Naive thymus-derived CD4-positive, alpha-beta T cell (primary cell): Measurements from ENCODE around the gene JAML. TPM values are rescaled to one million over a fixed set of nuclear protein-coding genes. Genes with fewer than 3 reads are reported as not detected.

ENCODE experiments used
- ATAC-seq: fragments of 150-1000 bp; cut with Tn5 transposase; 2 replicates; pipeline ENCODE4 v1.10.0; 2021; ENCODE audit warnings: mild to moderate bottlenecking, moderate library complexity
- CTCF ChIA-PET: fragments of 350-600 bp; sonication (Branson Sonifier 250); formaldehyde crosslinking; loops from one replicate; lab custom pipeline; 2021; ENCODE audit warnings: antibody characterized with exemption; lab: Charles Lee
- POLR2A ChIA-PET: fragments of 350-600 bp; sonication (Branson Sonifier 250); formaldehyde crosslinking; loops from one replicate; lab custom pipeline; 2021; ENCODE audit warnings: antibody characterized with exemption, inconsistent platforms; lab: Charles Lee
- DNase-seq, 9 donors: peaks; one replicate each; pipeline versions ENCODE4 v3.0.0 to v3.0.0-alpha.2; 2020 to 2022; ENCODE audit warnings: mixed read lengths in 1 of 9
- H3K27ac ChIP-seq: one replicate; pipeline ENCODE4 v1.7.0; 2013; ENCODE audit warnings: mild to moderate bottlenecking, low read depth, low read length, moderate library complexity
- H3K27me3 ChIP-seq, 2 donors: one replicate each; pipeline ENCODE4 v1.7.0; 2013; ENCODE audit warnings: low read length in 2 of 2, mild to moderate bottlenecking in 2 of 2, moderate library complexity in 2 of 2; ENCODE audit not compliant: control insufficient read depth in 2 of 2, insufficient read depth in 2 of 2
- H3K36me3 ChIP-seq, 3 experiments: 1 replicate in 2 of 3; 2 replicates in 1 of 3; pipeline ENCODE4 v1.7.0; 2013; ENCODE audit warnings: low read length in 3 of 3, mild to moderate bottlenecking in 3 of 3, moderate library complexity in 1 of 3; ENCODE audit not compliant: insufficient read depth in 3 of 3, control insufficient read depth in 2 of 3
- H3K4me1 ChIP-seq, 2 donors: one replicate each; pipeline ENCODE4 v1.7.0; 2013; ENCODE audit warnings: low read length in 2 of 2, mild to moderate bottlenecking in 2 of 2, moderate library complexity in 1 of 2; ENCODE audit not compliant: control insufficient read depth in 2 of 2, insufficient read depth in 2 of 2
- H3K4me3 ChIP-seq: 2 replicates; pipeline ENCODE4 v1.7.0; 2013; ENCODE audit warnings: mild to moderate bottlenecking, low read length
- H3K9me3 ChIP-seq, 3 experiments: 1 replicate in 2 of 3; 2 replicates in 1 of 3; pipeline ENCODE4 v1.7.0; 2013; ENCODE audit warnings: low read length in 3 of 3; ENCODE audit not compliant: control insufficient read depth in 2 of 3
- H3K27ac Mint-ChIP-seq, 9 donors: one replicate each; pipeline ENCODE4 v1.8.0; 2020 to 2022; ENCODE audit warnings: mixed read lengths in 9 of 9, mild to moderate bottlenecking in 8 of 9, moderate library complexity in 5 of 9, inconsistent platforms in 2 of 9
- H3K27me3 Mint-ChIP-seq, 5 donors: one replicate each; pipeline ENCODE4 v1.8.0; 2021 to 2022; ENCODE audit warnings: mixed read lengths in 5 of 5, mild to moderate bottlenecking in 1 of 5
- H3K36me3 Mint-ChIP-seq, 5 donors: one replicate each; pipeline ENCODE4 v1.8.0; 2020 to 2022; ENCODE audit warnings: mixed read lengths in 5 of 5, mild to moderate bottlenecking in 3 of 5, inconsistent platforms in 1 of 5
- H3K4me1 Mint-ChIP-seq, 7 donors: one replicate each; pipeline ENCODE4 v1.8.0; 2020 to 2022; ENCODE audit warnings: mixed read lengths in 7 of 7, mild to moderate bottlenecking in 3 of 7, inconsistent platforms in 1 of 7
- H3K4me3 Mint-ChIP-seq, 10 donors: one replicate each; pipeline ENCODE4 v1.8.0; 2020 to 2022; ENCODE audit warnings: mild to moderate bottlenecking in 10 of 10, mixed read lengths in 10 of 10, moderate library complexity in 6 of 10, inconsistent platforms in 2 of 10
- H3K9me3 Mint-ChIP-seq, 11 donors: one replicate each; pipeline ENCODE4 v1.8.0; 2020 to 2022; ENCODE audit warnings: mixed read lengths in 11 of 11, mild to moderate bottlenecking in 4 of 11, inconsistent platforms in 1 of 11, moderate library complexity in 1 of 11
- intact Hi-C, 2 donors: fragments of 100-400 bp; cut with micrococcal nuclease; formaldehyde crosslinking; loops; one replicate each; pipeline ENCODE4 v1.15.1; 2023
- polyA plus RNA-seq, 2 donors: library from polyadenylated mRNA; unstranded; fragments of 300-500 nt; fragmentation: Illumina TruSeq; gene quantifications; one replicate each; pipeline ENCODE4 v1.2.3, GENCODE V29; 2021
- total RNA-seq, 6 experiments: library from RNA in 5 of 6; stranded (reverse) in 5 of 6; gene quantifications; 1 replicate in 5 of 6; 2 replicates in 1 of 6; pipeline ENCODE4 v1.2.3 and lab custom pipeline; 2021 to 2026

JAML gene
- total and polyA plus RNA-seq, 7 experiments from 2014 or later: 64.3 to 195 (median 118) TPM

DNA sequence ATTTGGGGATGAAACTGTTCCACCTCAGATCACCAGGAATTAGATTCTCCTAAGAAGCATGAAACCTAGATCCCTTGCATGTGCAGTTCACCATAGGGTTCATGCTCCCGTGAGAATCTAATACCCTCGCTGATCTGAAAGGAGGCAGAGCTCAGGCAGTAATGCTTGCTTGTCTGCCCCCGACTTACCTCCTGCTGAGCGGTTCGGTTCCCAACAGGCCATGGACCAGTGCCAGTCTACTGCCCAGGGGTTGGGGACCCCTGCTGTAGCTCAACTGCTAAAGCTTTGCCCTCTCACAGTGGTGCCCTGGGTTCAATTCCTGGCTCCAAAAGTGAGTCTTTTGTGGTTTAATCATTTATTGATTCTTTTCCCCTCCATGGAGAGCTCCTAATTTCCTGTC is 3.4 kb downstream of the JAML start:
- ChIA-PET POLR2A (interaction anchor here (0.6 to 1.6 kb wide), 8 partner anchors 12 to 130 kb away, joined by 3 to 7 read pairs (median 5); partner anchors contain the start of gene MPZL3), CTCF (interaction anchor here (0.6 to 1.5 kb wide), 6 partner anchors 12 to 114 kb away, joined by 3 to 5 read pairs (median 4); no protein-coding TSS in a partner anchor)
- Mint-ChIP-seq H3K27ac (peak overlapping the region in 4 of 9 donors; percentile 79 to 95 (median 92)), H3K9me3 (no peaks in the 10 kb centered on the region), H3K36me3 (peaks cover 0 to 32% (median 8%) of the 10 kb centered on the region in 5 donors), H3K27me3 (no peaks in the 10 kb centered on the region), H3K4me3 (peak overlapping the region in 7 of 10 donors; percentile 42 to 90 (median 57)), H3K4me1 (peaks cover 61 to 97% (median 89%) of the 10 kb centered on the region in 7 donors)
- Histone ChIP-seq H3K4me3 (no peak overlapping the region), H3K9me3 (no peaks in the 10 kb centered on the region), H3K27ac (peak overlapping the region; percentile 78), H3K36me3 (no peaks in the 10 kb centered on the region), H3K4me1 (peaks cover 74 to 78% of the 10 kb centered on the region in 2 donors), H3K27me3 (no peaks in the 10 kb centered on the region)
- DNase-seq: no peak
- intact Hi-C loops: loop anchor here in 1 of 2 donors (5.0 kb wide), 1 partner anchor 706 kb away; the partner anchor contains the start of gene BCL9L
- no peak for ATAC-seq

DNA sequence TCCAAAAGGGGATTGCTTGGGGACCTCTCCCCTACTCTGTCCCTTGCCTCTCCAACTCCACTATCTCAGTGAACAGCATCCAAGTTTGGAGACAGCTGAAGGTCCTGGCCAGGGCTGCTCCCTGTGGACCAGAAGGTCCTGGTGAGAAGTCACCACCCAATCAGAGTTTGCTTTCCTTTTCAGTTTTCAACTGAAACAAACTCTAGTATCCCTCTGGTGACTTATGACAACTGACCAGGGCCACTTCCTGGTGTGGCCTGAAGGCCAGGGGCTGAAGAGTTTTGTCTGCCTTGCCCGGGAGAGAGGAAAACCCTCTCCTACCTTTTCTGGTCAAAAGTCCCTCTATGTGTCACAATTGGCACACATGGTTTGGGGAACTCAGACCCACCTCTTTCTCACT is 5.1 kb downstream of the JAML start:
- CTCF ChIA-PET: interaction anchor here (0.6 to 1.0 kb wide), 2 partner anchors 19 to 21 kb away, joined by 3 read pairs; no protein-coding TSS in a partner anchor
- Histone ChIP-seq H3K4me3 (peak overlapping the region; percentile 7), H3K36me3 (no peaks in the 10 kb centered on the region), H3K27ac (no peak overlapping the region), H3K9me3 (no peaks in the 10 kb centered on the region), H3K4me1 (peaks cover 75 to 77% of the 10 kb centered on the region in 2 donors), H3K27me3 (no peaks in the 10 kb centered on the region)
- DNase-seq (no peak), ATAC-seq (no peak)
- intact Hi-C loops: loop anchor here in 1 of 2 donors (5.0 kb wide), 2 partner anchors 63 to 708 kb away; partner anchors contain the start of gene BCL9L
- no peaks in the 10 kb centered on the region for H3K9me3 Mint-ChIP-seq
- H3K27me3 Mint-ChIP-seq: no peaks in the 10 kb centered on the region
- POLR2A ChIA-PET: interaction anchor here (0.9 kb wide), 2 partner anchors 10 to 14 kb away, joined by 3 to 4 read pairs; no protein-coding TSS in a partner anchor
- H3K4me3 Mint-ChIP-seq: peak overlapping the region in 9 of 10 donors; percentile 18 to 83 (median 75)
- H3K27ac Mint-ChIP-seq: peak overlapping the region in 6 of 9 donors; percentile 84 to 92 (median 90)
- peaks cover 65 to 97% (median 92%) of the 10 kb centered on the region in 7 donors for H3K4me1 Mint-ChIP-seq
- H3K36me3 Mint-ChIP-seq: peaks cover 0 to 23% (median 8%) of the 10 kb centered on the region in 5 donors

DNA sequence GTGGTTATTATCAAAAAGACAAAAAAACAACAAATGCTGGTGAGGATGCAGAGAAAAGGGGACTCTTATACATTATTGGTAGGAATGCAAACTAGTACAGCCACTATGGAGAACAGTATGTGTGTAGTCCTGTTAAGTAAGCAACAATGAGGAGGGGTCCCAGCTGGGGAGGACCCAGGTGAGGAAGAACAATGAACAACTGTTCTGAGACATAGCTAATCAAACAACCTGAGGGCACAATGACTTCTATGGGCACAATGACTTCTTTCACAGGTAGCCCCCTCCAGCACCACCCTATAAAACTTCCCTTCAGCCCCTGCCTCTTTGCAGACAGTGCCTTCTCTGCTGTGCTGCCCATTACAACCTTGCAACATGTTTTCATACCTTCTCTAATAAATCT is 5.6 kb downstream of the JAML start:
- Mint-ChIP-seq H3K36me3 (peaks cover 0 to 24% (median 8%) of the 10 kb centered on the region in 5 donors), H3K4me3 (peak overlapping the region in 9 of 10 donors; percentile 33 to 83 (median 75)), H3K9me3 (no peaks in the 10 kb centered on the region), H3K27ac (peak overlapping the region in 6 of 9 donors; percentile 84 to 92 (median 90)), H3K4me1 (peaks cover 64 to 99% (median 96%) of the 10 kb centered on the region in 7 donors), H3K27me3 (no peaks in the 10 kb centered on the region)
- DNase-seq (no peak), ATAC-seq (no peak)
- no peaks in the 10 kb centered on the region for H3K27me3 ChIP-seq
- intact Hi-C loops: loop anchor here in 1 of 2 donors (5.0 kb wide), 1 partner anchor 63 kb away; no protein-coding TSS in a partner anchor
- CTCF ChIA-PET: interaction anchor here (0.8 to 1.0 kb wide), 2 partner anchors 17 to 20 kb away, joined by 3 to 7 read pairs; no protein-coding TSS in a partner anchor
- no peaks in the 10 kb centered on the region for H3K36me3 ChIP-seq
- no peak overlapping the region for H3K27ac ChIP-seq
- POLR2A ChIA-PET: interaction anchor here (0.8 to 0.9 kb wide), 2 partner anchors 10 to 119 kb away, joined by 4 read pairs; no protein-coding TSS in a partner anchor
- H3K4me1 ChIP-seq: peaks cover 77 to 80% of the 10 kb centered on the region in 2 donors
- no peaks in the 10 kb centered on the region for H3K9me3 ChIP-seq
- peak overlapping the region; percentile 7 for H3K4me3 ChIP-seq

DNA sequence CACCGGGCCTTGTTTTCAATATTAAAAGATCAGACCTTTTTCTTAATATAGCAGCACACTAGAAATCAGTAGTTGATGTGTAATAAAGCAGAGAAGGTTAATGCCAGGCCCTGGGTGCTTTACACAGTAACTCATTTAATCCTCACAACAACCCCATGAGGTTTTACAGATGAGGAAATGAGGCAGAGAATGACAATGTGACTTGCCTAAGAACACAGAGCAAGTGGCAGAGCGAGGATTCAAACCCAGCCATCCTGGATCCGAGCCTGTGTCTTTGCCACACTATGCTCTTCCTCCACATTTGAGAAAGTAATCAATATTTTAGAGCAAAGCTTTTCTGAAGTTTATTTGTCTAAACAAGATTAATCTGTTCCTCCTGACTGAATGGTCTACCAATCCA is 7.2 kb downstream of the JAML start:
- H3K4me1 Mint-ChIP-seq: peaks cover 76 to 100% (median 98%) of the 10 kb centered on the region in 7 donors
- Histone ChIP-seq H3K4me1 (peaks cover 66 to 91% of the 10 kb centered on the region in 2 donors), H3K4me3 (peak overlapping the region; percentile 37), H3K9me3 (no peaks in the 10 kb centered on the region), H3K27me3 (no peaks in the 10 kb centered on the region), H3K27ac (peak overlapping the region; percentile 64), H3K36me3 (peaks cover 0 to 5% (median 0%) of the 10 kb centered on the region in 3 experiments)
- ChIA-PET POLR2A (interaction anchor here (0.6 to 7.5 kb wide), 4 partner anchors 8 to 47 kb away, joined by 3 to 64 read pairs (median 4); partner anchors contain the start of gene JAML), CTCF (interaction anchor here (0.7 to 3.4 kb wide), 2 partner anchors 19 to 155 kb away, joined by 5 to 12 read pairs; no protein-coding TSS in a partner anchor)
- intact Hi-C loops: loop anchor here (1.0 to 5.0 kb wide), 6 partner anchors 8 to 65 kb away; partner anchors contain the start of gene JAML (in 2 of the 2)
- ATAC-seq (peak; percentile 66), DNase-seq (no peak)
- no peaks in the 10 kb centered on the region for H3K27me3 Mint-ChIP-seq
- H3K36me3 Mint-ChIP-seq: peaks cover 5 to 30% (median 17%) of the 10 kb centered on the region in 5 donors
- peak overlapping the region in 9 of 10 donors; percentile 78 to 87 (median 83) for H3K4me3 Mint-ChIP-seq
- no peaks in the 10 kb centered on the region for H3K9me3 Mint-ChIP-seq
- peak overlapping the region in 7 of 9 donors; percentile 84 to 96 (median 92) for H3K27ac Mint-ChIP-seq

DNA sequence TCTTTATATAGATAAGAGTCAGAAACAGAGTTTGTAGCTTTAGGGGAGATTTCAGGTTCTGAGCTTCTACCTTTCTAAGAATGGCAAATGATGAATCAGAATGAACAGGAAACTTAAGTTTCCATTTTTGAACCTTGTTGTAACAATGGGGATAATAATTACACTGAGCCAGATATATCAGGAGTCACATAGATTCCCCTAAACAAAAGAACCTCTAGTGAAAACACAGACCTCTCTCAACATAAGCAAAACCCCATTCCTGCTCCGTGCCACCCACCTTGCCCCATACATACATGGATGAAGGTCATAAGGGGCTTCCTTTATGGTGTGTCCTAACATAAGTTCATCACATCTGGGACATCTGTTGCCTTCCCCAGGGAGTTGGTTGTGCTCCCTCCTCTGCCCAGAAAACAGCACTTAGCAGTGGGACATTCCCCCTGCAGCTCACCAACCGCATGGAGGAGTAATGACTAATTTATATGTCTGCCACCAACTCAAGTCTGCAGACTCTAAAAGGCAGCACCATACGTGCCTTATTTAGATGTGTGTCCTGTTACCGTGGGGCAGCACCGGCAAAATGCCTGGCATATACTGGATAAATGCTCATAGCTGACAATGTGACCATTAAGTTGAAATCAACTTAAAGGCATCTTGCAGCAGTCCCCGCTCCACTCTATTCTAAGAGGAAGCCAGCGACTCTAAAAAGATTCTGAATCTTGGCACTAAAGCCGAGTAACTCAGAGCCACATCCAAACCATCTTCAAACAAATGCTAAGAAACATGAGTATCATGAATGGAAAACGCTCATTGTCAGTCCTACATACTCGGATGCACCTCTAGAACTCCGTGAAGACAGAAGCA is 8.0 kb downstream of the JAML start:
- intact Hi-C loops: loop anchor here (1.0 to 5.0 kb wide), 6 partner anchors 8 to 65 kb away; partner anchors contain the start of gene JAML (in 2 of the 2)
- Histone ChIP-seq H3K9me3 (no peaks in the 10 kb centered on the region), H3K4me1 (peaks cover 62 to 89% of the 10 kb centered on the region in 2 donors), H3K36me3 (peaks cover 0 to 12% (median 5%) of the 10 kb centered on the region in 3 experiments), H3K27me3 (no peaks in the 10 kb centered on the region), H3K4me3 (peak overlapping the region; percentile 37), H3K27ac (peak overlapping the region; percentile 64)
- Mint-ChIP-seq H3K27ac (peak overlapping the region in 7 of 9 donors; percentile 84 to 96 (median 92)), H3K36me3 (peaks cover 11 to 37% (median 25%) of the 10 kb centered on the region in 5 donors), H3K4me1 (peaks cover 75 to 100% (median 98%) of the 10 kb centered on the region in 7 donors), H3K9me3 (no peaks in the 10 kb centered on the region), H3K27me3 (no peaks in the 10 kb centered on the region), H3K4me3 (peak overlapping the region in 9 of 10 donors; percentile 78 to 87 (median 83))
- ATAC-seq: peak; percentile 71
- CTCF ChIA-PET: interaction anchor here (0.7 to 3.4 kb wide), 8 partner anchors 7 to 74 kb away, joined by 3 to 12 read pairs (median 4); no protein-coding TSS in a partner anchor
- POLR2A ChIA-PET: interaction anchor here (0.7 to 7.5 kb wide), 12 partner anchors 9 to 125 kb away, joined by 3 to 64 read pairs (median 4); partner anchors contain the start of genes CD3D, JAML and MPZL3
- DNase-seq: peak in 3 of 9 donors; percentile 19 to 60 (median 39)
